ENCODE data around the gene TYR.
"Not testable (repeated sequence)": the region's sequence is repeated elsewhere in the genome, so short reads cannot be mapped to it uniquely, and the experiment has no call there.

TYR gene

GRCh38 chr11:89321401-89321800, 143.7 kb downstream of the TYR start:
- Mint-ChIP-seq H3K36me3 (ENCODE audit: low read depth) (peaks cover 21% of the 10 kb centered on the region), H3K4me1 (no peaks in the 10 kb centered on the region), H3K4me3 (no peak overlapping the region), H3K27me3 (ENCODE audit: low read depth) (no peaks in the 10 kb centered on the region), H3K27ac (no peak overlapping the region), H3K9me3 (peaks cover 7% of the 10 kb centered on the region)
- TF ChIP-seq, protein P1, sequence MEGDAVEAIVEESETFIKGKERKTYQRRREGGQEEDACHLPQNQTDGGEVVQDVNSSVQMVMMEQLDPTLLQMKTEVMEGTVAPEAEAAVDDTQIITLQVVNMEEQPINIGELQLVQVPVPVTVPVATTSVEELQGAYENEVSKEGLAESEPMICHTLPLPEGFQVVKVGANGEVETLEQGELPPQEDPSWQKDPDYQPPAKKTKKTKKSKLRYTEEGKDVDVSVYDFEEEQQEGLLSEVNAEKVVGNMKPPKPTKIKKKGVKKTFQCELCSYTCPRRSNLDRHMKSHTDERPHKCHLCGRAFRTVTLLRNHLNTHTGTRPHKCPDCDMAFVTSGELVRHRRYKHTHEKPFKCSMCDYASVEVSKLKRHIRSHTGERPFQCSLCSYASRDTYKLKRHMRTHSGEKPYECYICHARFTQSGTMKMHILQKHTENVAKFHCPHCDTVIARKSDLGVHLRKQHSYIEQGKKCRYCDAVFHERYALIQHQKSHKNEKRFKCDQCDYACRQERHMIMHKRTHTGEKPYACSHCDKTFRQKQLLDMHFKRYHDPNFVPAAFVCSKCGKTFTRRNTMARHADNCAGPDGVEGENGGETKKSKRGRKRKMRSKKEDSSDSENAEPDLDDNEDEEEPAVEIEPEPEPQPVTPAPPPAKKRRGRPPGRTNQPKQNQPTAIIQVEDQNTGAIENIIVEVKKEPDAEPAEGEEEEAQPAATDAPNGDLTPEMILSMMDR (IDR thresholded peaks at IDR 0.05; ENCODE audit: unreplicated experiment in 3 of 3) = no peak

- TF ChIP-seq, protein P1 (IDR thresholded peaks at IDR 0.05; ENCODE audit: unreplicated experiment in 3 of 3) = no peak
- Mint-ChIP-seq H3K27me3 (ENCODE audit: low read depth) (no peaks in the 10 kb centered on the region), H3K9me3 (no peaks in the 10 kb centered on the region), H3K36me3 (ENCODE audit: low read depth) (peaks cover 5% of the 10 kb centered on the region), H3K27ac (no peak overlapping the region), H3K4me1 (no peaks in the 10 kb centered on the region), H3K4me3 (no peak overlapping the region)
Observed at GRCh38 chr11:89327885-89328284, 150.2 kb downstream of the TYR start.

DNA sequence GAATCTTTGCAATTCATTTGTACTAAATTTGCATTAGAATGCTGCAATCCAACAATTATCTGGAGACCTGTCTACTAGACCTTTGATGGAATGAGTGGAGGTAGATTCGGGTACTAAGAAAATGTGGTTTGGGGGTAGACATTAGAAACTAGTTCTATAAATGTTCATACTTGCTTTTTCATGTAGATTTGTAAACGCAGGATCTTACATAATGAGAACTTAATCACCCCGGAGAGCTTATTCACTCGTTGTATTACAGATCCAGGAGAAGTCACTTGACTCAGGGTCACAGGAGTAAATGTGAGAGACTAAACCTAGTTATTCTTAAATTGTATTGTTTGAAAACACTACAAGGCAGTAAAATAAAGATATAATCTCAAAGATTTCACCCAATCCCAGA, 154.3 kb downstream of the TYR start:
- not testable (repeated sequence) for H3K36me3 Mint-ChIP-seq (ENCODE audit: low read depth); H3K27ac Mint-ChIP-seq; H3K4me3 Mint-ChIP-seq; H3K9me3 Mint-ChIP-seq; H3K4me1 Mint-ChIP-seq; H3K27me3 Mint-ChIP-seq (ENCODE audit: low read depth)

DNA sequence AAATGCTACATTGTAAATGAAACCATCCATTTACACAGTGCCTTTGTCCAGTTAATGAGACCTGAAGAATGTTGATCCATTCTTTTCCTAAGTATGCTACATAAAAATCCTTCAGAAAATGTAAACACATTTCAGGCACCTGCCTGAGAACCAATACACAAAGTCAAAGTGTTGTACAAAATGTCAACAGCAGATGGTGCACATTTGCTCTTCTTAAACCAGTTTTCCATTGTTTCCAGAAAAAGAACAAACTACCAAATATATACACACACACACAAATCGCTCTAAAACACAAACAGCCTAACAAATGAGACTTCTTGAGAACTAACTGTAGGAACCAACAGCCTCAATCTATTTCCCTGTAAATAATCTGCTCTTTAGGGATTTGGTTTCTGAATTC, 156.0 kb downstream of the TYR start:
- H3K36me3 Mint-ChIP-seq (ENCODE audit: low read depth); H3K27me3 Mint-ChIP-seq (ENCODE audit: low read depth); H3K4me3 Mint-ChIP-seq; H3K9me3 Mint-ChIP-seq: not testable (repeated sequence)
- Mint-ChIP-seq H3K27ac (peak overlapping the region; percentile 54 to 61 (median 54)), H3K4me1 (peaks cover 11% of the 10 kb centered on the region)
- TF ChIP-seq, protein P1 (IDR thresholded peaks at IDR 0.05; ENCODE audit: unreplicated experiment in 3 of 3) = peak; percentile 31 to 49 (median 32)

- not testable (repeated sequence) for H3K27me3 Mint-ChIP-seq (ENCODE audit: low read depth); H3K36me3 Mint-ChIP-seq (ENCODE audit: low read depth); H3K9me3 Mint-ChIP-seq; H3K4me3 Mint-ChIP-seq
- Mint-ChIP-seq H3K27ac (peak overlapping the region in 1 of 3 experiments; percentile 25), H3K4me1 (peaks cover 11% of the 10 kb centered on the region)
Observed at GRCh38 chr11:89337100-89337650, 159.5 kb downstream of the TYR start.

DNA sequence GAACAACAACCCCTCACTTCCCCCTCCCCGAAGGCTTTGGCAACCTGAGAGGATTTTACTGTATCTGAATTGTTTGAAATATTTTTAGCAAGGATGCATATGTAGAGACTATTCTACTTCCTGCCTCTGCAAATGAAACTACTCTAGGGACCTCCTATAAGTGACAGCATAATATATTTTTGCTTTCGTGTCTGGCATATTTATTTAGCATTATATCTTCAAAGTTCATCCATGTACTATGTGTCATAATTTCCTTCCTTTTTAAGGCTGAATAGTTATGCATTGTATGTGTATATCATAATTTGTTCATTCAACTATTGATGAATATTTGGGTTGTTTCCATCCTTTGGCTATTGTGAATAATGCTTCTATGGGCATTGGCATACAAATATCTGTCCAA, 160.4 kb downstream of the TYR start:
- H3K27ac Mint-ChIP-seq = peak overlapping the region in 1 of 3 experiments; percentile 78
- not testable (repeated sequence) for H3K4me3 Mint-ChIP-seq; H3K27me3 Mint-ChIP-seq (ENCODE audit: low read depth); H3K9me3 Mint-ChIP-seq; H3K36me3 Mint-ChIP-seq (ENCODE audit: low read depth)
- peaks cover 15% of the 10 kb centered on the region for H3K4me1 Mint-ChIP-seq

GRCh38 chr11:89340450-89340849, 162.8 kb downstream of the TYR start:
- H3K4me3 Mint-ChIP-seq; H3K36me3 Mint-ChIP-seq (ENCODE audit: low read depth); H3K27me3 Mint-ChIP-seq (ENCODE audit: low read depth); H3K27ac Mint-ChIP-seq; H3K9me3 Mint-ChIP-seq: not testable (repeated sequence)
- peaks cover 10% of the 10 kb centered on the region for H3K4me1 Mint-ChIP-seq

- not testable (repeated sequence) for H3K9me3 Mint-ChIP-seq; H3K4me3 Mint-ChIP-seq; H3K4me1 Mint-ChIP-seq; H3K36me3 Mint-ChIP-seq (ENCODE audit: low read depth); H3K27me3 Mint-ChIP-seq (ENCODE audit: low read depth)
- peak overlapping the region; percentile 2 to 24 (median 21) for H3K27ac Mint-ChIP-seq
Observed at GRCh38 chr11:89342880-89343572, 165.4 kb downstream of the TYR start.

Measured in nephron (organoid).